HG02884 (cell line): ENCODE data around the gene ADGRE1.
"Not testable (repeated sequence)": the region's sequence is repeated elsewhere in the genome, so short reads cannot be mapped to it uniquely, and the experiment has no call there.

Experiments used
- ATAC-seq: cut with Tn5 transposase; IDR thresholded peaks from one replicate; pipeline ENCODE4 v1.9.1; 2021; ENCODE audit warnings: mild to moderate bottlenecking, moderate library complexity; ENCODE audit not compliant: unreplicated experiment

ADGRE1 gene, protein sequence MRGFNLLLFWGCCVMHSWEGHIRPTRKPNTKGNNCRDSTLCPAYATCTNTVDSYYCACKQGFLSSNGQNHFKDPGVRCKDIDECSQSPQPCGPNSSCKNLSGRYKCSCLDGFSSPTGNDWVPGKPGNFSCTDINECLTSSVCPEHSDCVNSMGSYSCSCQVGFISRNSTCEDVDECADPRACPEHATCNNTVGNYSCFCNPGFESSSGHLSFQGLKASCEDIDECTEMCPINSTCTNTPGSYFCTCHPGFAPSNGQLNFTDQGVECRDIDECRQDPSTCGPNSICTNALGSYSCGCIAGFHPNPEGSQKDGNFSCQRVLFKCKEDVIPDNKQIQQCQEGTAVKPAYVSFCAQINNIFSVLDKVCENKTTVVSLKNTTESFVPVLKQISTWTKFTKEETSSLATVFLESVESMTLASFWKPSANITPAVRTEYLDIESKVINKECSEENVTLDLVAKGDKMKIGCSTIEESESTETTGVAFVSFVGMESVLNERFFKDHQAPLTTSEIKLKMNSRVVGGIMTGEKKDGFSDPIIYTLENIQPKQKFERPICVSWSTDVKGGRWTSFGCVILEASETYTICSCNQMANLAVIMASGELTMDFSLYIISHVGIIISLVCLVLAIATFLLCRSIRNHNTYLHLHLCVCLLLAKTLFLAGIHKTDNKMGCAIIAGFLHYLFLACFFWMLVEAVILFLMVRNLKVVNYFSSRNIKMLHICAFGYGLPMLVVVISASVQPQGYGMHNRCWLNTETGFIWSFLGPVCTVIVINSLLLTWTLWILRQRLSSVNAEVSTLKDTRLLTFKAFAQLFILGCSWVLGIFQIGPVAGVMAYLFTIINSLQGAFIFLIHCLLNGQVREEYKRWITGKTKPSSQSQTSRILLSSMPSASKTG

GRCh38 chr19:6887316-6887715, at the start of gene ADGRE1:
Gene ADGRE1, plus strand, starts transcription at chr19:6887579. Its CDS starts 30 bp downstream, at chr19:6887609.
- no peak for ATAC-seq

- no peak for ATAC-seq
Measured at GRCh38 chr19:6838062-6838655, 49.2 kb upstream of the ADGRE1 start.

- no peak for ATAC-seq
Measured at GRCh38 chr19:6842871-6843607, 44.3 kb upstream of the ADGRE1 start.

DNA sequence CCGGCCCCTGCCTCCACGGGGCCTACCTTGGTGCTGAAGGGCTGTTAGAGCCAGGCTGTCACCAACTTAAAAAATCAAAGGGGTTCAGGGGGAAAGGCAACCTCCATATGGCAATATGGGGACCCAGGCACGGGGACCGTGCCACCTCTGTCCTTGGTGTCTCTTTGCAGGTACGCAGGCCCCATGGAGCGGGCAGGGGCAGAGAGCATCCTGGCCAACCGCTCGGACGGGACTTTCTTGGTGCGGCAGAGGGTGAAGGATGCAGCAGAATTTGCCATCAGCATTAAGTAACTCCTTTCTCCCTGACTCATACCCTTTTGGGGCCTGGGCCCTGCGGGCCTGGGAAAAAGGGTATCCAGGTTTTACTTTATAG, 39.6 kb upstream of the ADGRE1 start:
- no peak for ATAC-seq

DNA sequence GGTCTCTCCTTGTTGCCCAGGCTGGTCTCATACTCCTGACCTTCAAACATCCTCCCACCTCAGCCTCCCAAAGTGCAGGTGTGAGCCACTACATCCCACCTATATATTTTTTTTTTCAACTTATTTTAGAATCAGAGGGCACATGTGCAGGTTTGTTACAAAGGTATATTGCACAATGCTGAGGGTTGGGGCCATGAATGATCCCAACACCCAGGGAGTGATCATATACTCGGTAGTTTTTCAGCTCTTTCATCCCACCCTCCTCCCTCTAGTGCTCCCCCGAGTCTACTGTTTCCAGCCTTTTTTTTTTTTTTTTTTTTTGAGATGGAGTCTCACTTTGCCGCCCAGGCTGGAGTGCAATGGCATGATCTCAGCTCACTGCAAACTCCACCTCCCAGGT, 38.4 kb upstream of the ADGRE1 start:
- no peak for ATAC-seq

DNA sequence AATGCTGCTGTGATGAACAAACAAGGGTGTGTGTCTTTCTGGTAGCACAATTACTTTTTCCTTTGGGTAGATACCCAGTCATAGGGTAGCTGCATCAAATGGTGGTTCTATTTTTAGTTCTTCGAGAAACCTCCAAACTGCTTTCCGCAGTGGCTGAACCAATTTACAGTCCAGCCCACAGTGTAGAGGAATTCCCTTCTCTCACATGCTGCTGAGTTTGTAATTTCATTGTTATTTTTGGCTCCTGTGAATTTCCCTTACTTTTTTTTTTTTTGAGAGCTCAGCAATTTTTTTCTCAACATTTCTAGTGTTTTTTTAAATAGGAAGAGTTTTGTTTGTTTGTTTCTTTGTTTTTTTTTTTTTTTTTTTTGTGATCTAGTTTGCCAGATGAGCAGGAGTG, 37.5 kb upstream of the ADGRE1 start:
- no peak for ATAC-seq

DNA sequence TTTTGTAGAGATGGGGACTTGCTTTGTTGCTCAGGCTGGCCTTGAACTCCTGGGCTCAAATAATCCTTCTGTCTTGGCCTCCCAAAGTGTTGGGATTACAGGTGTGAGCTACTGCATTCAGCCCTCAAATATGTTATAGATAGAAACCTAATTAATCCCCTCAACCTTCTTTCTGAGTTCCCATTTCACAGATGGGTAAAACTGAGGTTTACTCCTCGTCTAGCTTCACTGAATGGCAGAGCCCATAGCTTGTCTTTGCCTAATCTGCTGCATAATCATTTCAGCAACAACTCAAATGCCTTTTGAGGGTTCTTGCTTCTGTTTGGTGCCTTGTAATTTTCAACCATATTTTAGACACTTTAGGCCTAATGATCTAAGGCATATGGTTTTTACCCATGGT, 36.0 kb upstream of the ADGRE1 start:
- no peak for ATAC-seq

DNA sequence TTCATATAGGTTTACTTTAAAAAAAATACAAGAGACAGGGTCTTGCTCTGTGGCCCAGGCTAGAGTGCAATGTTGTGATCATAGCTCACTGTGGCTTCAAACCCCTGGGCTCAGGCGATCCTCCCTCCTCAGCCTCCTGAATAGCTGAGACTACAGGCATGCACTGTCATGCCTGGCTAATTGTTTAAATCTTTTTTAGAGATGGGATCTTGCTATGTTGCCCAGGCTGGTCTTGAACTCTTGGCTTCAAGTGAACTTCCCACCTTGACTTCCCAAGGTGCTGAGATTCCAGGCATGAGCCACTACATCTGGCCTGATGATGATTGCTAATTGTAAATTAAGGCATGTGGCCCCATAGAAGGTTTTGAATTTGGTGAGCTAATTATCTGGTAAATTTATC, 35.4 kb upstream of the ADGRE1 start:
- no peak for ATAC-seq

DNA sequence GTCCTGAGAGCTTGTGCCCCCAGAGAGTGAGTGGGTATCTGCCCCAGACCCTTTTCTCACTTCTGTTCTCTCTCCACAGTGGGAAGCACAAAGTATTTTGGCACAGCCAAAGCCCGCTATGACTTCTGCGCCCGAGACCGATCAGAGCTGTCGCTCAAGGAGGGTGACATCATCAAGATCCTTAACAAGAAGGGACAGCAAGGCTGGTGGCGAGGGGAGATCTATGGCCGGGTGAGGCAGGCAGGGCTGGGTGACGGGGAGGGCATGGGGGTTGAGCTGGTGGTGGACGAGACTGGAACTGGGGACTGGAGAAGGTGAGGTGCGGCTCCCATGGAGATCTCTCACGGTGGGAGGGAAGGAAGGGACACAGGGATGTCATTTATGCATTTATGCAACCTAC, 33.5 kb upstream of the ADGRE1 start:
- no peak for ATAC-seq

DNA sequence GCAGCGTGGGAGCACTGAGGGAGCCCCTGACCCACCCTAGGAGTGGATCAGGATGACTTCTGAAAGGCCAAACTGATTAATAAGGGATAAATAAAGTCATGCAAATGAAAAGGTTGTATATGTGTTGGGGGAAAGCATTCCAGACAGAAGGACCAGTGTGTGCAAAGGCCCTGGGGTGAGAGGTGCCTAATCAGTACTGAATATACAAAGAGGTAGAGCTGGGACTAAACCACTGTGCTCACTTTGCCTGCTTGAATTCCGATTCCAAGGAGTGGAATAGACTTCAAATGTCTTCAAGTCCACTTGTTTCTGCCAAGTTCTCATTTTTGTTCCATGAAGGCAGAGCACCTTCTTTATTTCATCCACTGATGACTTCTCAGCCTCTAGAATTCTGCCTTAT, 32.6 kb upstream of the ADGRE1 start:
- ATAC-seq = no peak

DNA sequence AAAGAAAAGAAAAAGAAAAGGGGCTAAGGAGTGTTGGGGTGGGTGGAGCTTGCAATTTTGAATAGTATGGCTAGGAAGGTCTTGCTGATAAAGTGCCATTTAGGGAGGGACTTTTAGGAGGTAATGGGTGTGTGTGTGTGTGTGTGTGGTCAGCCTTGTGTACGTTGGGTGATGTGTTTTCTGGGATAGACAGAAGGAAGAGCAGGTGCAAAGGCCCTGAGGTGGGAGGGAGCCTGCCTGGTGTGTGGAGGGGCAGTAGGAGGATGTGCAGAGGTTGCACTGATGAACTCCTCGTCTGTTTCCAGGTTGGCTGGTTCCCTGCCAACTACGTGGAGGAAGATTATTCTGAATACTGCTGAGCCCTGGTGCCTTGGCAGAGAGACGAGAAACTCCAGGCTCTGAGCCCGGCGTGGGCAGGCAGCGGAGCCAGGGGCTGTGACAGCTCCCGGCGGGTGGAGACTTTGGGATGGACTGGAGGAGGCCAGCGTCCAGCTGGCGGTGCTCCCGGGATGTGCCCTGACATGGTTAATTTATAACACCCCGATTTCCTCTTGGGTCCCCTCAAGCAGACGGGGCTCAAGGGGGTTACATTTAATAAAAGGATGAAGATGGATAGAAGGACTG, 30.5 kb upstream of the ADGRE1 start:
- no peak for ATAC-seq

GRCh38 chr19:6861683-6862286, 25.6 kb upstream of the ADGRE1 start:
- no peak for ATAC-seq

DNA sequence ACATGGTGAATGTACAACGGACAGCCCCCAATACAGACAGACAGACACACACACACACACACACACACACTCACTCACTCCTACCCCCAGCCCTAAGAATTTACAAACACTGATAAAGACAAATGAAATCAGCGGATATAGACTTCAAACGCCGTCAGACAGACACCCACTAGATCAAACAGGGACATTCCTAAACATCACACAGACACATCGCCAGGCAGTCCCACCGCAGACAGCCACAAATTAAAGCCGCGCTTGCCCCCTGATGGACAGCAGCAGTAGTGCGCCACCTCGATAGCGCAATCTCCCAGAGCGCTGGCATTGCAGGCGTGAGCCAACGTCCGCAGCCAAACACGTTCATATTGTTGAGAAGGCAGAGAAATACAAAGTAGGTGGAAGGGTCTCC, 24.7 kb upstream of the ADGRE1 start:
- no peak for ATAC-seq

DNA sequence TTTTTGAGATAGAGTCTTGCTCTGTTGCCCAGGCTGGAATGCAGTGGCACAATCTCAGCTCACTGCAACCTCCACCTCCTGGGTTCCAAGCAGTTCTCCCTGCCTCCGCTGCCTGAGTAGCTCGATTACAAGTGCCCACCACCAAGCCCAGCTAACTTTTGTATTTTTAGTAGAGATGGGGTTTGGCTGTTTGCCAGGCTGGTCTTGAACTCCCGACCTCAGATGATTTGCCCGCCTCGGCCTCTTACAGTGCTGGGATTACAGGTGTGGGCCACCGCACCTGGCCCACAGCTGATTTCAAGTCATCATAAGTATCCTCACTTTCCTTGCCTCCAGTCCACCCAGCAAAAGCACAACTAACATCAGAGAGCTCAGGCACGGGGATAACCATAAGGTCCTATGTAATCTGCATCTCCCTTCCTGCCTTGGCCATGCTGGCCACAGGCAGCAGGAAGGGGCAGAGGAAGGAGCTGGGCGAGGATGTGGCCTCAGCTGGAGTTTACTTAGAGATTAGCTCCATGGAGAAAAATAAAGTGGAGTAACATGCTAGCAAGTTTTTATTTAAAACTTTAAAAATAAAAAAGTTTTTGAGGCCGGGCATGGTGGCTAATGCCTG, 22.9 kb upstream of the ADGRE1 start:
- ATAC-seq = no peak

DNA sequence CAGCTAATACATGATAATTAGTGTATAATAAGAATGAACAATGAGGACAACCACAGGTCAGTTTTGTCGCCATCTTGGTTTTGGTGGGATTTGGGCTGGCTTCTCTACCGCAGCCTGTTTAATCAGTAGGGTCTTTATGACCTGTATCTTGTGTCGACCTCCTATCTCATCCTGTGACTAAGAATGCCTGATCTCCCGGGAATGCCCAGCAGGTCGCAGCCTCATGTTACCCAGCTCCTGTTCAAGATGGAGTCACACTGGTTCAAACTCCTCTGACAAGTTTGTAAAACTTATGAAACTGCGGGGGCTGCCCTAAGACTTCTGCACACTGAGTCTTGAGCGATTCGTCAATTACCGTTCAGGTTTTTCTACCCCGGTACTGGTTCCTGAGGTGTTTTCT, 21.5 kb upstream of the ADGRE1 start:
- ATAC-seq = no peak

- no peak for ATAC-seq
Measured at GRCh38 chr19:6866741-6867151, 20.6 kb upstream of the ADGRE1 start.

DNA sequence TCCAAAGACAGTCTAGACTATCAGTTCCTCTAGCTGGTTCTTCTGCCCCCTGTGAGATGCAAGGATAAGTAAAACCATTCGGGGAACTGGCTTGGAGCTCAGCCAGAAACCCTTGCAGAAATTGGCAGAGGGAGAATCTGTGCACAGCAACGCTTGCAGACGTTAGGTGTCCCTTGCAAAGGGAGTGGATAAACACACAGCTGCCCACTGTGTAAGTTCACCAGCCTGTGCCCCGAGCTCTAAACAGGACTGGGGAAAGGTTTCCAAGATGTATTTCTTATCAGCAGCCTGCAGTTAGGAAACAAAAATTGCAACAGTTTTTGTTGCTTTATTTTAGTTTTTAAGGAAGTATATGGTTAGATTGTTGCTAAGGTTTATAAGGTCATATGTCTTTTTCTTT, 19.0 kb upstream of the ADGRE1 start:
- ATAC-seq = no peak

GRCh38 chr19:6869151-6869882, 18.1 kb upstream of the ADGRE1 start:
- not testable (repeated sequence) for ATAC-seq
